Measurements from ENCODE around the gene CLTCL1.

The CLTCL1 gene

GRCh38 chr22:19131685-19132015, 159.9 kb downstream of the CLTCL1 start:
- DNase-seq (ENCODE audit: low spot score) = no peak

- no peak for DNase-seq (ENCODE audit: low spot score)
Observed at GRCh38 chr22:19130959-19131684, 160.4 kb downstream of the CLTCL1 start, which contains the start of gene TSSK2. Gene TSSK2 (plus strand): TSS chr22:19131308. CDS start chr22:19131400, 92 bp downstream.

- no peak for DNase-seq (ENCODE audit: low spot score)
Observed at GRCh38 chr22:19129871-19130270, 161.6 kb downstream of the CLTCL1 start.

Measured in pons (tissue), 1 donor.